Measurements from ENCODE around the gene MRPL48. TPM values are rescaled to one million over a fixed set of nuclear protein-coding genes. Genes with fewer than 3 reads are reported as not detected.

The MRPL48 gene
- total and polyA plus RNA-seq, 4 donors: 14.1 to 42.3 (median 22.6) TPM

- Histone ChIP-seq H3K27me3 (ENCODE audit: control insufficient read depth in 1 of 2, insufficient read depth in 2 of 2, low read length in 1 of 2) (no peaks in the 10 kb centered on the region), H3K4me3 (ENCODE audit: low read length in 2 of 2) (no peak overlapping the region), H3K36me3 (ENCODE audit: control insufficient read depth in 1 of 2, insufficient read depth in 2 of 2, low read length in 1 of 2) (peaks cover 0 to 3% of the 10 kb centered on the region in 2 donors), H3K4me1 (ENCODE audit: control insufficient read depth in 1 of 2, insufficient read depth in 2 of 2, low read length in 2 of 2) (no peaks in the 10 kb centered on the region), H3K27ac (ENCODE audit: low read depth in 1 of 2, low read length in 2 of 2) (no peak overlapping the region), H3K9me3 (ENCODE audit: control insufficient read depth, low read length) (no peaks in the 10 kb centered on the region)
- ATAC-seq (ENCODE audit: low FRiP score) (no peak), DNase-seq (no peak)
- intact Hi-C loops (cut with DNase I): no loop called here
- 97% methylated on average over 5 of the region's 5 CpGs for WGBS, 2 donors
Observed at GRCh38 chr11:73866095-73866579, 78.5 kb downstream of the MRPL48 start.

DNA sequence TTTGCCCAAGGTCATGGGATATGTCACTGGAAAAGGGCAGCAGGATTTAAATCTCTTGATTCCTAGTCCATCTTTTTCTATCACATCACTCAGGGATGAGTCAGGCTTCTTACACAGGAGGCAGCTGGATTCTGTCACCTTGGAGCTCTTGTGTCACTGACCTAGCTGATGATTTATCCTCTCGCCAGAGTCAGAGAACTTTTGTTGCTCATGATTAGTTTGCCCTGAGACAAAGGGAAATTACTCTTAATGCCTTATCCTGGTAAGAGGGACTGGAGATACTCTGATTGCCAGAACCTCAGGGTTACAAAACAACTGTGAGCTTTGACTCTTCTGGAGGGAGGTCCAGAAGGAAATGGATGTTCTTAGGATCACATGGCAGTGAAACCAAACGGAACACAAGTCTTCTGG, 78.9 kb downstream of the MRPL48 start:
- H3K36me3 ChIP-seq (ENCODE audit: control insufficient read depth in 1 of 2, insufficient read depth in 2 of 2, low read length in 1 of 2): peaks cover 0 to 3% of the 10 kb centered on the region in 2 donors
- DNase-seq: no peak
- intact Hi-C loops (cut with DNase I): no loop called here

GRCh38 chr11:73869332-73869949, 81.8 kb downstream of the MRPL48 start:
- intact Hi-C loops (cut with DNase I): no loop called here

More for the DNA sequence above, 78.9 kb downstream of the MRPL48 start:
- no peak overlapping the region for H3K4me3 ChIP-seq (ENCODE audit: low read length in 2 of 2)
- WGBS, 2 donors: 66% methylated on average over 2 of the region's 2 CpGs
- no peak for ATAC-seq (ENCODE audit: low FRiP score)
- H3K27me3 ChIP-seq (ENCODE audit: control insufficient read depth in 1 of 2, insufficient read depth in 2 of 2, low read length in 1 of 2): no peaks in the 10 kb centered on the region
- no peaks in the 10 kb centered on the region for H3K9me3 ChIP-seq (ENCODE audit: control insufficient read depth, low read length)
- H3K4me1 ChIP-seq (ENCODE audit: control insufficient read depth in 1 of 2, insufficient read depth in 2 of 2, low read length in 2 of 2): no peaks in the 10 kb centered on the region
- H3K27ac ChIP-seq (ENCODE audit: low read depth in 1 of 2, low read length in 2 of 2): no peak overlapping the region

GRCh38 chr11:73870261-73870660, 82.6 kb downstream of the MRPL48 start:
- H3K27ac ChIP-seq (ENCODE audit: low read depth in 1 of 2, low read length in 2 of 2): no peak overlapping the region
- WGBS, 2 donors: 73 to 76% methylated on average over 3 of the region's 3 CpGs
- intact Hi-C loops (cut with DNase I): no loop called here
- H3K27me3 ChIP-seq (ENCODE audit: control insufficient read depth in 1 of 2, insufficient read depth in 2 of 2, low read length in 1 of 2): no peaks in the 10 kb centered on the region
- H3K36me3 ChIP-seq (ENCODE audit: control insufficient read depth in 1 of 2, insufficient read depth in 2 of 2, low read length in 1 of 2): peaks cover 0 to 2% of the 10 kb centered on the region in 2 donors
- no peaks in the 10 kb centered on the region for H3K9me3 ChIP-seq (ENCODE audit: control insufficient read depth, low read length)
- H3K4me1 ChIP-seq (ENCODE audit: control insufficient read depth in 1 of 2, insufficient read depth in 2 of 2, low read length in 2 of 2): peaks cover 0 to 2% of the 10 kb centered on the region in 2 donors
- DNase-seq: no peak
- no peak overlapping the region for H3K4me3 ChIP-seq (ENCODE audit: low read length in 2 of 2)
- no peak for ATAC-seq (ENCODE audit: low FRiP score)

More at GRCh38 chr11:73869332-73869949, 81.8 kb downstream of the MRPL48 start:
- Histone ChIP-seq H3K9me3 (ENCODE audit: control insufficient read depth, low read length) (no peaks in the 10 kb centered on the region), H3K36me3 (ENCODE audit: control insufficient read depth in 1 of 2, insufficient read depth in 2 of 2, low read length in 1 of 2) (peaks cover 0 to 2% of the 10 kb centered on the region in 2 donors), H3K4me1 (ENCODE audit: control insufficient read depth in 1 of 2, insufficient read depth in 2 of 2, low read length in 2 of 2) (no peaks in the 10 kb centered on the region), H3K4me3 (ENCODE audit: low read length in 2 of 2) (no peak overlapping the region), H3K27ac (ENCODE audit: low read depth in 1 of 2, low read length in 2 of 2) (peak overlapping the region in 1 of 2 donors; percentile 33), H3K27me3 (ENCODE audit: control insufficient read depth in 1 of 2, insufficient read depth in 2 of 2, low read length in 1 of 2) (no peaks in the 10 kb centered on the region)
- peak; percentile 33 for ATAC-seq (ENCODE audit: low FRiP score)
- whole genome bisulfite sequencing, 2 donors: 59 to 80% methylated on average over 1 of the region's 1 CpG
- DNase-seq: no peak

GRCh38 chr11:73872749-73873357, 85.2 kb downstream of the MRPL48 start:
- Histone ChIP-seq H3K9me3 (ENCODE audit: control insufficient read depth, low read length) (no peaks in the 10 kb centered on the region), H3K4me1 (ENCODE audit: control insufficient read depth in 1 of 2, insufficient read depth in 2 of 2, low read length in 2 of 2) (peaks cover 0 to 7% of the 10 kb centered on the region in 2 donors), H3K36me3 (ENCODE audit: control insufficient read depth in 1 of 2, insufficient read depth in 2 of 2, low read length in 1 of 2) (peaks cover 0 to 2% of the 10 kb centered on the region in 2 donors), H3K27ac (ENCODE audit: low read depth in 1 of 2, low read length in 2 of 2) (no peak overlapping the region), H3K4me3 (ENCODE audit: low read length in 2 of 2) (no peak overlapping the region), H3K27me3 (ENCODE audit: control insufficient read depth in 1 of 2, insufficient read depth in 2 of 2, low read length in 1 of 2) (no peaks in the 10 kb centered on the region)
- intact Hi-C loops (cut with DNase I): no loop called here
- no peak for ATAC-seq (ENCODE audit: low FRiP score)
- 91 to 92% methylated on average over 9 of the region's 9 CpGs for WGBS, 2 donors
- DNase-seq: no peak

DNA sequence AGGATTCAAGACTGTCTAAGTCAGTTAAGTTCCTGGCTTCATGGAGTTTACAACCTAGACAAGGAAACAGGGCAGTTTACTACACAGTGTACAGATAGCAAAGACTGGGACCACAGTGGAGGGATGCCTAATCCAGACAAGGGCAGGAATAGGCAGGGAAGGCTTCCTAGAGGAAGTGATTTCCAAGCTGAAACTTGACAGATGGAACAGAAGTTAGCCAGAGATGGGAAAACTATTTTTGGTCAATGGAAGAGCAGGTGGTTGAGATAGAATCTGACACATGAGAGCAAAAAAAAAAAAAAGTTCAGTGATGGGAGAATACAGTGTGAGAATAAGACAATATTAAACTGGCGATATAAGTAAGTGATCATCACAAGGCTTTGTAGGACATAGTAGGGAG, 87.7 kb downstream of the MRPL48 start:
- no peak overlapping the region for H3K4me3 ChIP-seq (ENCODE audit: low read length in 2 of 2)
- H3K27ac ChIP-seq (ENCODE audit: low read depth in 1 of 2, low read length in 2 of 2): no peak overlapping the region
- peaks cover 0 to 2% of the 10 kb centered on the region in 2 donors for H3K36me3 ChIP-seq (ENCODE audit: control insufficient read depth in 1 of 2, insufficient read depth in 2 of 2, low read length in 1 of 2)
- intact Hi-C loops (cut with DNase I): no loop called here
- DNase-seq (no peak), ATAC-seq (ENCODE audit: low FRiP score) (no peak)
- no peaks in the 10 kb centered on the region for H3K9me3 ChIP-seq (ENCODE audit: control insufficient read depth, low read length)
- 90 to 91% methylated on average over 1 of the region's 1 CpG for WGBS, 2 donors
- peaks cover 0 to 7% of the 10 kb centered on the region in 2 donors for H3K4me1 ChIP-seq (ENCODE audit: control insufficient read depth in 1 of 2, insufficient read depth in 2 of 2, low read length in 2 of 2)
- H3K27me3 ChIP-seq (ENCODE audit: control insufficient read depth in 1 of 2, insufficient read depth in 2 of 2, low read length in 1 of 2): no peaks in the 10 kb centered on the region

DNA sequence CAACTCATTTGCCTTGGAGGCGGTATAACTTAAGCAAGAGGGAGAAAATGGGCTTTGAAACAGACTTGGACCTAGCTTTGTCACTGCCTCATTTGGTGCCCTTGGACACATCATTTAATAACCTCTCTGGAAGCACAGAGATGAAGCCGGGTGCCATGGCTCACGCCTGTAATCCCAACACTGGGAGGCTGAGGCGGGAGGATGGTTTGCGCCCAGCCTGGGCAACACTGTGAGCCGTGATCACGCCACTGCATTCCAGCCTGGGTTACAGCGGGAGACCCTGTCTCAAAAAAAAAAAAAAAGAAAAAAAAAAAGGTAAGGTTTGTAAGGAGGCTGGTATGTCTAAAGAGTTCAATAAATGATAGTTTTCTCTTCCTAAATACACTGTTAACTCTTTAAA, 88.2 kb downstream of the MRPL48 start:
- H3K27ac ChIP-seq (ENCODE audit: low read depth in 1 of 2, low read length in 2 of 2): no peak overlapping the region
- ATAC-seq (ENCODE audit: low FRiP score): no peak
- DNase-seq: no peak
- H3K27me3 ChIP-seq (ENCODE audit: control insufficient read depth in 1 of 2, insufficient read depth in 2 of 2, low read length in 1 of 2): no peaks in the 10 kb centered on the region
- H3K4me3 ChIP-seq (ENCODE audit: low read length in 2 of 2): peak overlapping the region; percentile 74 to 79
- no peaks in the 10 kb centered on the region for H3K9me3 ChIP-seq (ENCODE audit: control insufficient read depth, low read length)
- intact Hi-C loops (cut with DNase I): no loop called here
- peaks cover 0 to 7% of the 10 kb centered on the region in 2 donors for H3K4me1 ChIP-seq (ENCODE audit: control insufficient read depth in 1 of 2, insufficient read depth in 2 of 2, low read length in 2 of 2)
- H3K36me3 ChIP-seq (ENCODE audit: control insufficient read depth in 1 of 2, insufficient read depth in 2 of 2, low read length in 1 of 2): peaks cover 0 to 2% of the 10 kb centered on the region in 2 donors
- 33 to 37% methylated on average over 8 of the region's 8 CpGs for WGBS, 2 donors

DNA sequence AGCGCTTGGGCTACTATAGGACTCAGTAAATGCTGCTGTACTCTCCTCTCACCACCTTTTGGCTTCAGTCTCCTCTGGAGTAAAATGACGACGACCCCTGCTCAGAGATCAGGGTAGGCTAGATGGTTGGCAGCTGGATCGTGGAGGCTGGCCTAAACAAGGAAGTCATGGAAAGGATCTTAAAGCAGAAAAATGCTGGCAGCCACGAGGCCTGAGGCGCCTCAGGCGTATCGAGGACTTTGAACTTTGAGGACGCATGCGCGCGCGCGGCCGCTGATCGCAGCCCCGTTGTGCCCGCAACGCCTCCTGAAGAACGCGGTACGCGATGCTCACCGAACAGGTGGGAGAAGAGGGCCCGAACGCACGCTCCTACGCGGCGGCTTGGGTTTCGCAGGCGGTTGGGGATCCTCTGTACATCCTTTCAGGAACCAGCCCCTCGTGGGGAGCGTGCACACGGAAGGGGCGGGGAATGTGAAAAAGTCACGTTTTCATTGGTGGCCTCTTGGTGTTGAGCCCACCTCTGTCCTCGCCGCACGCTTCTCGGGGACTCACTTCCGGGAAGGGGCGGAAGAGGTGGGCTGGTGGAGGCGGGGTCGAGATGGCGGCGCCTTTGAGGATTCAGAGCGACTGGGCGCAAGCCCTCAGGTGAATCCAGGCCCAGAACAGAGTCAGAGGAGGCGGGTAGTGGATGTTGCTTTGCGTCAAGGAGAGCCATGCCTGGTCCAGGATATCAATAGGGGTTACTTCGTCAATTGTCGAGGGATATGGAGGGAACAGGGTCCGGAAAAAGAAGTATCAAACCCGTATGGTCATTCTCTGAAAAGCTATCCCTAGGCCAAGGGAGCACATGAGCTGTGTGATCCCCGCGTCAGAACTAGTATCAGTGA, 89.0 kb downstream of the MRPL48 start, which contains the start of the genes COA4 and PAAF1:
TSS of gene COA4 (minus strand) at position 423 of the 887 bp plus-strand sequence. CDS start 3,468 bp downstream, outside the sequence.
TSS of gene PAAF1 (plus strand) at position 576 of the 887 bp plus-strand sequence. CDS start at position 599, 23 bp downstream.
- H3K36me3 ChIP-seq (ENCODE audit: control insufficient read depth in 1 of 2, insufficient read depth in 2 of 2, low read length in 1 of 2): peaks cover 0 to 2% of the 10 kb centered on the region in 2 donors
- H3K4me3 ChIP-seq (ENCODE audit: low read length in 2 of 2): peak within 1 kb of the TSS; percentile 74 to 79
- WGBS, 2 donors: 0 to 1% methylated on average over 57 of the region's 57 CpGs
- DNase-seq (peak; percentile 96 to 97), ATAC-seq (ENCODE audit: low FRiP score) (peak; percentile 98)
- intact Hi-C loops (cut with DNase I): no loop called here
- H3K4me1 ChIP-seq (ENCODE audit: control insufficient read depth in 1 of 2, insufficient read depth in 2 of 2, low read length in 2 of 2): peaks cover 0 to 7% of the 10 kb centered on the region in 2 donors
- no peaks in the 10 kb centered on the region for H3K27me3 ChIP-seq (ENCODE audit: control insufficient read depth in 1 of 2, insufficient read depth in 2 of 2, low read length in 1 of 2)
- peak within 1 kb of the TSS in 1 of 2 donors; percentile 60 for H3K27ac ChIP-seq (ENCODE audit: low read depth in 1 of 2, low read length in 2 of 2)
- H3K9me3 ChIP-seq (ENCODE audit: control insufficient read depth, low read length): no peaks in the 10 kb centered on the region

Measured in aorta (tissue), 5 donors.